Superior temporal gyrus (tissue), 1 donor: Measurements from ENCODE around the gene INA.
"Not testable (repeated sequence)": the region's sequence is repeated elsewhere in the genome, so short reads cannot be mapped to it uniquely, and the experiment has no call there.

Experiments
- DNase-seq: peaks from one replicate; pipeline ENCODE4 v3.0.0-alpha.2; 2016; ENCODE audit errors: extremely low spot score

INA gene

GRCh38 chr10:103276896-103277712 is at the start of gene INA:
Gene INA (plus strand): TSS chr10:103277138. CDS start chr10:103277212, 74 bp downstream.
- no peak for DNase-seq

DNA sequence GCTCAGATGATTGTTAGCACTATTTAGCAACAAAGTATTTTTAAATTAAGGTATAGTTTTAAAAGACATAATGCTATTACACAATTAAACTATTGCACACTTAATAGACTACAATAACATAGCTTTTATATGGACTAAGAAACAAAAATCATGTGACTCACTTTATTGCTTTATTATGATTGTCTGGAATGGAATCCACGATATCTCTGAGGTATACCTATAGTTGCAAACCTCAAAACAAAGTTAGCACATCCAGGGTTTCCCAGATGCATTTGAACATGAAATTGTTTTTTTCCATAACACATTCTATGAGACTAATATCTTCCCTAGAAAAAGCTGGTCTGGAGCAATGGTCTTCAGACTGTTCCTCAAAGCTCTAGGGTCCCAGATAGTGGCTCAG is 49.5 kb upstream of the INA start:
- no peak for DNase-seq

GRCh38 chr10:103231047-103231551 is 45.8 kb upstream of the INA start:
- no peak for DNase-seq

DNA sequence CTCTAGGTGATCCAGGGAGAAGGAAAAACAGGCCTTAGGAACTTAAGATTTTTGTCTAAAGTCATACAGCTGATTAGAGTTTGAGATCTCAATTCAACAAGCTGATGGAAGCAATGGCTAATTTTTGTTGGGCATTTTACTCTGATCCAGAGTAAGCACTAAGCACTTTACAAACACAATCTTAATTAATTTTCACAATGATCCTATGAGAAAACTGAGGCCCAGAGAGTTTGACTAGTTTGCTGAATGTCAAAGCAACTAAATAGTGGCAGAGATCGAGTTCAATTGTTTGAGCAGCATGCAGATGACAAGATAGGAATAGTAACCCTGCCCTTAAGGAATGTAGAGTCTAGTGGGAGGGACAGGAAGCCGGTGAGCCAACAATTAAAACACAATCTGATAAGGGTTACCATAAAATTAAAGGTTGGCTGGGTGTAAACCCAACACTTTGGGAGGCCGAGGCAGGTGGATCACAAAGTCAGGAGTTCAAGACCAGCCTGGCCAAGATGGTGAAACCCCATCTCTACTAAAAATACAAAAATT is 44.7 kb upstream of the INA start:
- DNase-seq: no peak

- DNase-seq: no peak
Measured at GRCh38 chr10:103232772-103233488, 44.0 kb upstream of the INA start.

- no peak for DNase-seq
Measured at GRCh38 chr10:103235775-103236174, 41.2 kb upstream of the INA start.

DNA sequence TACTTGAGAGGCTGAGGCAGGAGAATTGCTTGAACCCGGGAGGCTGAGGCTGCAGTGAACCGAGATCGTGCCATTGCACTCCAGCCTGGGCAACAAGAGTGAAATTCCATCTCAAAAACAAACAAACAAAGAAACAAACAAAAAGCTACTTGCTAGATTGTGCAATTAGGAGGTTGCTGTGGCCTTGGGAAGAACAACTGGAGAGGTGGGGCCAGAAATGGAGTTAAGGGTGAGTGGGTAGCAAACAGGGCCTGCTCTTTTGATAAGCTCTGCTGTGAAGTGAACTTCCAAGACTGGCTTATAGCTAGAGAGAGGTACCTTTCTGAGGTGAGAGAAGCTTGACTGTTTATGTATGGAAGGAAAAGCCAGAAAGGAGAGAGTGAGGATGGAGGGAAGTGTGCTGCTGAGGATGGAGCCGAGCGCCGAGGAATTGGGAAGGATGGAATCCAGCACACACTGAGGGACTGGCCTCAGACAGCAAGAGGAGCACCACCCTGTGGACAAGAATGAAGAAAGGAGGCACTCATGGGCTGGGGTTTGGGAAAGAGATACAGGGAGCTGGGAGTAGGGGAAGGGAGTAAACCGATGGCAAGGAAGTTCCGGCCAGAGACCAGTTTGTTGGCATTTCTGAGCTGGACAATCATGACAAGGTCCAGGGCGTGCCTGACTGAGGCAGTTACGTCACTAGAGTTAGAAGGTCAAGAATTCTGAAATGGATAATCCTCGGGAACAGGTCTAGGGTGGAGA is 38.3 kb upstream of the INA start:
- no peak for DNase-seq

GRCh38 chr10:103241262-103242011 is 35.5 kb upstream of the INA start:
- DNase-seq: peak; percentile 25

DNA sequence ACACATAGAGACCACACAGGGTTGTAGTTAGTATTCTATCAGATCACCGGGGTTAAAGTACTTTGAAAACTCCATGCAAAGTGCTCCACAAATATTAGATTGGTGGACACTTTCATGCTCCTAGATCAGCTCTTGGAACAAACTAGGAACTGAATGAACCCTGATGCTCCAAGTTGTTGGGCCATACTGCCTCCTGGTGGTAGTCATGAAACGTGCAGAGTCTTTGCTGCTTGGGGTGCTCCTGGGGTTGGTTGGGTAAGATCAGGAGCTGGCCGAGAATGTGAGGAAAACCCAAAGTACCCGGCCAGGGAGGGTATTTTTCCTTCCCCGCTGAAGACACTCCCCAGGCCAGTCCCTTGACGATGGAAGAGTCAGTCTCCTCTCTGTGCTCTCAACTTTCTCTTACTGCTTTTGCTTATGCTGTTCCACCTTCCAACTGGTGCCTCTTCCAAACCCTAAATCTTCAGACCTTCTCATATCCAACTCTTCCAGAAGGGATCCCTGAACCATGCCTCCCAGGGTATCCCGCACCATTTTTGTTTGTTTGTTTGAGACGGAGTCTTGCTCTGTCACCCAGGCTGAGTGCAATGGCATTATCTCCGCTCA is 32.2 kb upstream of the INA start:
- DNase-seq: peak; percentile 92

GRCh38 chr10:103245587-103245986 is 31.4 kb upstream of the INA start, which contains the start of gene RPEL1:
Gene RPEL1 (plus strand): TSS chr10:103245887. CDS start chr10:103245997, 110 bp downstream.
- DNase-seq: not testable (repeated sequence)

DNA sequence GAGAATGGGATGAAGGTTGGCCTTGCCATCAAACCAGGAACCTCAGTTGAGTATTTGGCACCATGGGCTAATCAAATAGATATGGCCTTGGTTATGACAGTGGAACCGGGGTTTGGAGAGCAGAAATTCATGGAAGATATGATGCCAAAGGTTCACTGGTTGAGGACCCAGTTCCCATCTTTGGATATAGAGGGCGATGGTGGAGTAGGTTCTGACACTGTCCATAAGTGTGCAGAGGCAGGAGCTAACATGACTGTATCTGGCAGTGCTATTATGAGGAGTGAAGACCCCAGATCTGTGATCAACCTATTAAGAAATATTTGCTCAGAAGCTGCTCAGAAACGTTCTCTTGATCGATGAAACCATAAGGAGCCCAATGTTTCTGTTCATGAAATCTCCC is 30.6 kb upstream of the INA start:
- DNase-seq: no peak

DNA sequence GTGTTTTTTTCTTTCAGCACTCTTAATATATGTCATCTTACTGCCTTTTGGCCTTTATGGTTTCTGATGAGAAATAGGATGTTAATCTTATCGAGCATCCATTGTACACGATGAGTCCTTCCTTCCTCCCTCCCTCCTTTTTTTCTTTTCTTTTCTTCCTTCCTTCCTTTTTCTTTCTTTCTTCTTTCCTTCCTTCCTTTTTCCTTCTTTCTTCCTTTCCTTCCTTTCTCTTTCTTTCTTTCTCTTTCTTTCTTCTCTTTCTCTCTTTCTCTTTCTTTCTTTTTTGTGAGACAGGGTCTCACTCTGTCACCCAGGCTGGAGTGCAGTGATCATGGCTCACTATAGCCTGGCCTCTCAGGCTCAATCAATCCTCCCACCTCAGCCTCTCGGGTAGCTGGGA is 22.8 kb upstream of the INA start:
- DNase-seq: no peak

- no peak for DNase-seq
Measured at GRCh38 chr10:103254538-103255325, 22.2 kb upstream of the INA start.

DNA sequence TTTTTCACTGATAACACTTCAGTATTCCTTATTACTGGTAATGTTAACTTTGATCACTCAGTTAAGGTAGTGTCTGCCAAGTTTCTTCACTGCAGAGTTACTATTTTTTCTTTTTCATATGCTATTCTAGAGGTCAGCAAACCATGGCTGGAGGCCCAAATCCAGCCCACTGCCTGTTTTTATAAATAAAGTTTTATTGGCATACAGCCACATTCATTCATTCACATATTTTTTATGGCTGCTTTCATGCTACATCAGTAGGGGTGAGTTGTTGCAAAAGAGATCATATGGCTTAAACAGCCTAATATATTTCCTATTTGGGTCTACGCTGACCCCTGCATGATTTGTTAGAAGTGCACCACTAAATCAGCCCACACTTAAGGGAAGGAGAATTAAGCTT is 20.3 kb upstream of the INA start:
- DNase-seq: no peak

GRCh38 chr10:103257812-103258211 is 19.1 kb upstream of the INA start:
- DNase-seq: no peak

DNA sequence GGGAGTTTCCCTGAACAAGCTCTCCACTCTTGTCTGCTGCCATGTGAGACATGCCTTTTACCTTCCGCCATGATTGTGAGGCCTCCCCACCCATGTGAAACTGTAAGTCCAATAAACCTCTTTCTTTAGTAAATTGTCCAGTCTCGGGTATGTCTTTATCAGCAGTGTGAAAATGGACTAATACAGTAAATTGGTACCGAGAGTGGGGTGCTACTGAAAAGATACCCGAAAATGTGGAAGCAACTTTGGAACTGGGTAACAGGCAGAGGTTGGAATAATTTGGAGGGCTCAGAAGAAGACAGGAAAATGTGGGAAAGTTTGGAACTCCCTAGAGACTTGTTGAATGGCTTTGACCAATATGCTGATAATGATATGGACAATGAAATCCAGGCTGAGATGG is 18.0 kb upstream of the INA start:
- not testable (repeated sequence) for DNase-seq

DNA sequence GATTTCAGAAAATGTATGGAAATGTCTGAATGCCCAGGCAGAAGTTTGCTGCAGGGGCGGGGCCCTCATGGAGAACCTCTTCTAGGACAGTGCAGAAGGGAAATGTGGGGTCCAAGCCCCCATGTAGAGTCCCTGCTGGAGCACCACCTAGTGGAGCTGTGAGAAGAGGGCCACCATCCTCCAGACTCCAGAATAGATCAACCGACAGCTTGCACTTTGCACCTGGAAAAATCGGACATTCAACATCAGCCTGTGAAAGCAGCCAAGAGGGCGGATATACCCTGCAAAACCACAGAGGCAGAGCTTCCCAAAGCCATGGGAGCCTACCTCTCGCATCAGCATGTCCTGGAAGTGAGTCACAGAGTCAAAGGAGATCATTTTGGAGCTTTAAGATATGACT is 16.9 kb upstream of the INA start:
- no peak for DNase-seq

GRCh38 chr10:103262229-103262628 is 14.7 kb upstream of the INA start:
- no peak for DNase-seq

DNA sequence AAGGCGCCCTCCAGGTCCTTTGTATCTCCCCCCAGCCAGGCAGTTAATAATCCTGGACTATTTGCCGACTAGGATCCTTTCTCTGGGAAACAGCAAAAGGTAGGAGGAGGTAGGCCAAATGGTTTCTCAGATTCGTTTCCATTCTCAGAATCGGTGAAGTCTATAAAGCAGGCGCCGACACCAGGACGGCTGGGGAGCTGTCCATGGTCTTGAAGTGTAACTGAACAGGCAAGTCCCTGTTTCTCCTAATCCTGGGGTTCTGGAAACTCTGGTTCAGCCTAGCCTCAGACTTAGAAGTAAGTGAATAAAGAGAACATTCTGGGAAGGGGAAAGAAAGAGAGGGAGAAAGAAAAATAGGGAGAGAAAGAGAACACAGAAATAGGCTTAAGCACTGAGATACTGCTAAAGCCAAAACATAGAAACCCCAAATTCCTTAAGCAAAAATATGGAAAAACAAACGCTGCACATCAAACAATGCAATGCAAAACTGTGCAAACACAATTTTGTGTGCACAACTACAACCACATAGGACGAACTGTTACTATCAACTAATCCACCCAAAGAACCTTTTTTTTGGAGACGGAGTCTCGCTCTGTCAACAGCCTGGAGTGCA is 11.1 kb upstream of the INA start:
- DNase-seq: no peak
